ENCODE data around the gene C2orf49.

The C2orf49 gene

GRCh38 chr2:105365206-105365605 lies 27.9 kb downstream of the C2orf49 start:
- Histone ChIP-seq H3K79me2 (ENCODE audit: low read length) (no peaks in the 10 kb centered on the region), H3K9me3 (replicated peaks; ENCODE audit: insufficient read depth, low read length) (no peaks in the 10 kb centered on the region), H3K4me1 (ENCODE audit: low read length) (no peaks in the 10 kb centered on the region), H2AFZ (ENCODE audit: low read length) (no peak overlapping the region), H3K4me2 (ENCODE audit: low read depth, low read length) (no peak overlapping the region), H3F3A (ENCODE audit: insufficient read depth, low read length) (no peaks in the 10 kb centered on the region), H4K20me1 (ENCODE audit: insufficient read depth, low read length) (no peaks in the 10 kb centered on the region), H3K9me2 (replicated peaks; ENCODE audit: insufficient read depth, low read length) (no peaks in the 10 kb centered on the region), H3K27ac (ENCODE audit: low read length) (no peak overlapping the region), H3K4me3 (ENCODE audit: low read length) (no peak overlapping the region), H3K36me3 (replicated peaks; ENCODE audit: insufficient read depth, low read length) (no peaks in the 10 kb centered on the region), H3K27me3 (replicated peaks; ENCODE audit: insufficient read depth, low read length) (no peaks in the 10 kb centered on the region), H3K9ac (ENCODE audit: low read length) (no peak overlapping the region)
- TF ChIP-seq EZH2phosphoT487 (IDR thresholded peaks at IDR 0.05; ENCODE audit: low read length) (no peak), CTCF (IDR thresholded peaks at IDR 0.05; ENCODE audit: low read length) (no peak), EZH2 (optimal IDR thresholded peaks at IDR 0.05; ENCODE audit: low read depth, low read length) (no peak)
- DNase-seq = no peak

GRCh38 chr2:105368759-105369408 lies 31.5 kb downstream of the C2orf49 start:
- Histone ChIP-seq H3K27ac (ENCODE audit: low read length) (no peak overlapping the region), H3K79me2 (ENCODE audit: low read length) (0 out of 2 replicates have a peak, but pooled peaks cover 6% of the 10 kb centered on the region), H2AFZ (ENCODE audit: low read length) (no peak overlapping the region), H3K27me3 (replicated peaks; ENCODE audit: insufficient read depth, low read length) (no peaks in the 10 kb centered on the region), H3F3A (ENCODE audit: insufficient read depth, low read length) (peaks cover 6% of the 10 kb centered on the region), H3K4me2 (ENCODE audit: low read depth, low read length) (no peak overlapping the region), H3K4me1 (ENCODE audit: low read length) (peaks cover 9% of the 10 kb centered on the region), H3K9me3 (replicated peaks; ENCODE audit: insufficient read depth, low read length) (no peaks in the 10 kb centered on the region), H3K36me3 (replicated peaks; ENCODE audit: insufficient read depth, low read length) (no peaks in the 10 kb centered on the region), H4K20me1 (ENCODE audit: insufficient read depth, low read length) (no peaks in the 10 kb centered on the region), H3K4me3 (ENCODE audit: low read length) (no peak overlapping the region), H3K9ac (ENCODE audit: low read length) (no peak overlapping the region), H3K9me2 (replicated peaks; ENCODE audit: insufficient read depth, low read length) (no peaks in the 10 kb centered on the region)
- TF ChIP-seq EZH2 (optimal IDR thresholded peaks at IDR 0.05; ENCODE audit: low read depth, low read length) (no peak), CTCF (IDR thresholded peaks at IDR 0.05; ENCODE audit: low read length) (no peak), EZH2phosphoT487 (IDR thresholded peaks at IDR 0.05; ENCODE audit: low read length) (no peak)
- DNase-seq = no peak

- Histone ChIP-seq H3F3A (ENCODE audit: insufficient read depth, low read length) (peaks cover 6% of the 10 kb centered on the region), H3K9ac (ENCODE audit: low read length) (no peak overlapping the region), H3K4me3 (ENCODE audit: low read length) (no peak overlapping the region), H3K27me3 (replicated peaks; ENCODE audit: insufficient read depth, low read length) (no peaks in the 10 kb centered on the region), H3K27ac (ENCODE audit: low read length) (no peak overlapping the region), H2AFZ (ENCODE audit: low read length) (peak overlapping the region; percentile 57; the same call in 1 of the 2 replicates), H3K9me2 (replicated peaks; ENCODE audit: insufficient read depth, low read length) (no peaks in the 10 kb centered on the region), H3K4me1 (ENCODE audit: low read length) (peaks cover 16% of the 10 kb centered on the region), H3K4me2 (ENCODE audit: low read depth, low read length) (peak overlapping the region; percentile 40; the same call in 1 of the 2 replicates), H3K9me3 (replicated peaks; ENCODE audit: insufficient read depth, low read length) (no peaks in the 10 kb centered on the region), H3K79me2 (ENCODE audit: low read length) (peaks cover 6% of the 10 kb centered on the region; the same call in 1 of the 2 replicates), H4K20me1 (ENCODE audit: insufficient read depth, low read length) (no peaks in the 10 kb centered on the region), H3K36me3 (replicated peaks; ENCODE audit: insufficient read depth, low read length) (no peaks in the 10 kb centered on the region)
- TF ChIP-seq EZH2 (optimal IDR thresholded peaks at IDR 0.05; ENCODE audit: low read depth, low read length) (no peak), EZH2phosphoT487 (IDR thresholded peaks at IDR 0.05; ENCODE audit: low read length) (no peak), CTCF (IDR thresholded peaks at IDR 0.05; ENCODE audit: low read length) (peak; percentile 93)
- peak; percentile 93 for DNase-seq
Measured at GRCh38 chr2:105369777-105370690, 32.7 kb downstream of the C2orf49 start.

Measured in MM.1S (cell line).